ENCODE measurements around the gene TBC1D10A. TPM values are rescaled to one million over a fixed set of nuclear protein-coding genes. Genes with fewer than 3 reads are reported as not detected.
A peak's percentile ranks its signal among the peaks of the same experiment; 100 is the strongest.

Gene TBC1D10A
- total and polyA plus RNA-seq, 7 donors: 2.2 to 4.8 (median 3.2) TPM

GRCh38 chr22:30306627-30307011, 20.1 kb downstream of the TBC1D10A start:
- Histone ChIP-seq H3K36me3 (ENCODE audit: insufficient read depth in 1 of 2, low read depth in 1 of 2) (no peaks in the 10 kb centered on the region), H3K4me1 (peaks cover 30% of the 10 kb centered on the region), H3K27me3 (ENCODE audit: insufficient read depth in 3 of 3, low read length in 2 of 3) (no peaks in the 10 kb centered on the region), H3K4me3 (no peak overlapping the region), H3K27ac (no peak overlapping the region), H3K9me3 (no peaks in the 10 kb centered on the region)
- 93 to 100% (median 97%) methylated on average over 1 of the region's 1 CpG for WGBS, 3 donors
- no peak for ATAC-seq
- TF ChIP-seq, protein P1, sequence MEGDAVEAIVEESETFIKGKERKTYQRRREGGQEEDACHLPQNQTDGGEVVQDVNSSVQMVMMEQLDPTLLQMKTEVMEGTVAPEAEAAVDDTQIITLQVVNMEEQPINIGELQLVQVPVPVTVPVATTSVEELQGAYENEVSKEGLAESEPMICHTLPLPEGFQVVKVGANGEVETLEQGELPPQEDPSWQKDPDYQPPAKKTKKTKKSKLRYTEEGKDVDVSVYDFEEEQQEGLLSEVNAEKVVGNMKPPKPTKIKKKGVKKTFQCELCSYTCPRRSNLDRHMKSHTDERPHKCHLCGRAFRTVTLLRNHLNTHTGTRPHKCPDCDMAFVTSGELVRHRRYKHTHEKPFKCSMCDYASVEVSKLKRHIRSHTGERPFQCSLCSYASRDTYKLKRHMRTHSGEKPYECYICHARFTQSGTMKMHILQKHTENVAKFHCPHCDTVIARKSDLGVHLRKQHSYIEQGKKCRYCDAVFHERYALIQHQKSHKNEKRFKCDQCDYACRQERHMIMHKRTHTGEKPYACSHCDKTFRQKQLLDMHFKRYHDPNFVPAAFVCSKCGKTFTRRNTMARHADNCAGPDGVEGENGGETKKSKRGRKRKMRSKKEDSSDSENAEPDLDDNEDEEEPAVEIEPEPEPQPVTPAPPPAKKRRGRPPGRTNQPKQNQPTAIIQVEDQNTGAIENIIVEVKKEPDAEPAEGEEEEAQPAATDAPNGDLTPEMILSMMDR (IDR thresholded peaks at IDR 0.05): no peak
- intact Hi-C loops (cut with DNase I): no loop called here
- DNase-seq: no peak

- peaks cover 27% of the 10 kb centered on the region for H3K4me1 ChIP-seq
- intact Hi-C loops (cut with DNase I): no loop called here
- ATAC-seq: no peak
- TF ChIP-seq, protein P1 (IDR thresholded peaks at IDR 0.05): no peak
- WGBS, 3 donors: 59 to 60% (median 60%) methylated on average over 3 of the region's 3 CpGs
- H3K27ac ChIP-seq: peak overlapping the region; percentile 30
- no peaks in the 10 kb centered on the region for H3K9me3 ChIP-seq
- H3K27me3 ChIP-seq (ENCODE audit: insufficient read depth in 3 of 3, low read length in 2 of 3): no peaks in the 10 kb centered on the region
- no peak for DNase-seq
- H3K36me3 ChIP-seq (ENCODE audit: insufficient read depth in 1 of 2, low read depth in 1 of 2): no peaks in the 10 kb centered on the region
- H3K4me3 ChIP-seq: no peak overlapping the region
Observed at GRCh38 chr22:30305906-30306626, 20.7 kb downstream of the TBC1D10A start.

DNA sequence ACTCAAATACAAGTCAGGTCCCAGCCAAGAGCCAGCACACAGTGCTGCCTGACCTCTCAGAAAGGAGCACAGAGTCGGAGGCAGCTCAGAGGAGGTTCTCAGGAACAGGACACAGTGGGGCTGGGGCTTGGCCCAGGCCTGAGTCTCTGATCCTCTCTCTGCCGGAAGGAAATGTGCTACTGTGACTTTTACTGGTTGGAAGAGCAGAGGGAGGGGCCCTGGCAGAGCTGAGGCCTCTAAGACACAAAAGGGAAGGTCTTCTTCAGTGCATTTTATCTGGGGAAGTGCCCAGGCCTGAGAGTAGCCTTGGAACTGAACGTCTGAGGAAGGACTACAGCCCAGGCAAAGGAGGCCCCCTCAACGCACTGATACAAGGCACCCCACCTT, 21.2 kb downstream of the TBC1D10A start:
- intact Hi-C loops (cut with DNase I): no loop called here
- no peaks in the 10 kb centered on the region for H3K27me3 ChIP-seq (ENCODE audit: insufficient read depth in 3 of 3, low read length in 2 of 3)
- H3K9me3 ChIP-seq: no peaks in the 10 kb centered on the region
- TF ChIP-seq, protein P1 (IDR thresholded peaks at IDR 0.05): no peak
- peak overlapping the region; percentile 30 for H3K27ac ChIP-seq
- peaks cover 21% of the 10 kb centered on the region for H3K4me1 ChIP-seq
- H3K4me3 ChIP-seq: no peak overlapping the region
- ATAC-seq: peak in 3 of 4 donors; percentile 56 to 74 (median 61)
- peak; percentile 71 to 84 for DNase-seq
- WGBS, 3 donors: 43 to 49% (median 45%) methylated on average over 4 of the region's 4 CpGs
- H3K36me3 ChIP-seq (ENCODE audit: insufficient read depth in 1 of 2, low read depth in 1 of 2): no peaks in the 10 kb centered on the region

GRCh38 chr22:30304495-30305244, 22.1 kb downstream of the TBC1D10A start:
- TF ChIP-seq, protein P1 (IDR thresholded peaks at IDR 0.05): no peak
- WGBS, 3 donors: 69 to 78% (median 75%) methylated on average over 7 of the region's 7 CpGs
- no peaks in the 10 kb centered on the region for H3K36me3 ChIP-seq (ENCODE audit: insufficient read depth in 1 of 2, low read depth in 1 of 2)
- H3K27me3 ChIP-seq (ENCODE audit: insufficient read depth in 3 of 3, low read length in 2 of 3): no peaks in the 10 kb centered on the region
- intact Hi-C loops (cut with DNase I): no loop called here
- ATAC-seq (no peak), DNase-seq (no peak)
- no peaks in the 10 kb centered on the region for H3K9me3 ChIP-seq
- H3K4me1 ChIP-seq: peaks cover 13% of the 10 kb centered on the region
- H3K27ac ChIP-seq: peak overlapping the region; percentile 30
- no peak overlapping the region for H3K4me3 ChIP-seq
